MM.1S (cell line): ENCODE results near the gene LTBP1.
A peak's percentile ranks its signal among the peaks of the same experiment; 100 is the strongest.

ENCODE experiments used
- DNase-seq: peaks from one replicate; pipeline ENCODE4 v3.0.0-alpha.2; 2015
- H2AFZ ChIP-seq: fragments of 300-600 bp; sonication (generic); 2 replicates; pipeline ENCODE4 v1.6.0; 2016; ENCODE audit warnings: antibody characterized with exemption, low read length
- H3F3A ChIP-seq: fragments of 300-600 bp; sonication (generic); 2 replicates; pipeline ENCODE4 v1.6.1; 2016; ENCODE audit warnings: mild to moderate bottlenecking, antibody characterized with exemption, low read length, moderate library complexity, mixed read lengths; ENCODE audit not compliant: insufficient read depth
- H3K27ac ChIP-seq: fragments of 300-600 bp; sonication (generic); 2 replicates; pipeline ENCODE4 v1.5.1; 2016; ENCODE audit warnings: mild to moderate bottlenecking, low read length
- H3K27me3 ChIP-seq: fragments of 300-600 bp; sonication (generic); replicated peaks from 2 replicates; pipeline ENCODE4 v1.6.0; 2016; ENCODE audit warnings: low read length; ENCODE audit not compliant: insufficient read depth
- H3K36me3 ChIP-seq: fragments of 300-600 bp; sonication (generic); replicated peaks from 2 replicates; pipeline ENCODE4 v1.6.1; 2016; ENCODE audit warnings: mild to moderate bottlenecking, low read length, mixed read lengths; ENCODE audit not compliant: insufficient read depth
- H3K4me1 ChIP-seq: fragments of 300-600 bp; sonication (generic); 2 replicates; pipeline ENCODE4 v1.6.1; 2016; ENCODE audit warnings: low read length, mixed read lengths
- H3K4me2 ChIP-seq: fragments of 300-600 bp; sonication (generic); 2 replicates; pipeline ENCODE4 v1.6.0; 2016; ENCODE audit warnings: low read depth, low read length
- H3K4me3 ChIP-seq: fragments of 300-600 bp; sonication (generic); 2 replicates; pipeline ENCODE4 v1.5.1; 2016; ENCODE audit warnings: low read length, mixed read lengths
- H3K79me2 ChIP-seq: fragments of 300-600 bp; sonication (generic); 2 replicates; pipeline ENCODE4 v1.6.1; 2016; ENCODE audit warnings: mixed run types, low read length, mixed read lengths
- H3K9ac ChIP-seq: fragments of 300-600 bp; sonication (generic); 2 replicates; pipeline ENCODE4 v1.6.1; 2016; ENCODE audit warnings: low read length, mixed read lengths
- H3K9me2 ChIP-seq: fragments of 300-600 bp; sonication (generic); replicated peaks from 2 replicates; pipeline ENCODE4 v1.6.1; 2016; ENCODE audit warnings: mild to moderate bottlenecking, low read length, mixed read lengths; ENCODE audit not compliant: insufficient read depth
- H3K9me3 ChIP-seq: fragments of 300-600 bp; sonication (generic); replicated peaks from 2 replicates; pipeline ENCODE4 v1.6.1; 2016; ENCODE audit warnings: mild to moderate bottlenecking, low read length, mixed read lengths; ENCODE audit not compliant: insufficient read depth
- H4K20me1 ChIP-seq: fragments of 300-600 bp; sonication (generic); 2 replicates; pipeline ENCODE4 v1.6.1; 2016; ENCODE audit warnings: mild to moderate bottlenecking, low read length, moderate library complexity, mixed read lengths; ENCODE audit not compliant: insufficient read depth
- EZH2 ChIP-seq: fragments of 300-600 bp; sonication (generic); optimal IDR thresholded peaks from 2 replicates; pipeline ENCODE3; 2017; ENCODE audit warnings: low read depth, mild to moderate bottlenecking, antibody characterized with exemption, low read length, mixed read lengths
- EZH2phosphoT487 ChIP-seq: fragments of 300-600 bp; sonication (generic); IDR thresholded peaks from 2 replicates; pipeline ENCODE4 v1.6.1; 2018; ENCODE audit warnings: antibody characterized with exemption, low read length
- TF ChIP-seq, protein P1 (sequence below): fragments of 300-600 bp; sonication (generic); IDR thresholded peaks from 2 replicates; pipeline ENCODE4 v1.5.1; 2016; ENCODE audit warnings: antibody characterized with exemption, low read length, mixed read lengths

The LTBP1 gene

DNA sequence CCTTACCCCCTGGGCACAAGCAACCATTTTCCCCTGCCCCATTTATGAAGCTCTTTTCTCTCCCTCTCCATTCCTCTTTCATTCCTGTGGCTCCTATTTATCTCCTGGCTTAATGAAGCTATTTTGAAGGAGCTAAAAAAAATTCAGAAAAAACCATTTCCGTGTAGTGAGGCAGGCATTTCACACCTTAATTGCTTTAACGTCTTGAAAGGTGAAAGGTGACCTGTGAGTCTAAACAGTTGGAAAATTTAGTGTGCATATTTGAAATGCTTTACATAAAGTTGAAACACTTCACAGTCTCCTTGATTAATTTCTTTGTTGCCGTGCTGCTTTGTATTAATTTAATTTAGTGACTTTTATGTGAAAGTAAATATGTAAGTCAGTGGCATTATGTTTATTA lies 83.6 kb downstream of the LTBP1 start:
- H3K4me3 ChIP-seq: no peak overlapping the region
- no peak for DNase-seq
- H3F3A ChIP-seq: no peaks in the 10 kb centered on the region
- TF ChIP-seq, protein P1, sequence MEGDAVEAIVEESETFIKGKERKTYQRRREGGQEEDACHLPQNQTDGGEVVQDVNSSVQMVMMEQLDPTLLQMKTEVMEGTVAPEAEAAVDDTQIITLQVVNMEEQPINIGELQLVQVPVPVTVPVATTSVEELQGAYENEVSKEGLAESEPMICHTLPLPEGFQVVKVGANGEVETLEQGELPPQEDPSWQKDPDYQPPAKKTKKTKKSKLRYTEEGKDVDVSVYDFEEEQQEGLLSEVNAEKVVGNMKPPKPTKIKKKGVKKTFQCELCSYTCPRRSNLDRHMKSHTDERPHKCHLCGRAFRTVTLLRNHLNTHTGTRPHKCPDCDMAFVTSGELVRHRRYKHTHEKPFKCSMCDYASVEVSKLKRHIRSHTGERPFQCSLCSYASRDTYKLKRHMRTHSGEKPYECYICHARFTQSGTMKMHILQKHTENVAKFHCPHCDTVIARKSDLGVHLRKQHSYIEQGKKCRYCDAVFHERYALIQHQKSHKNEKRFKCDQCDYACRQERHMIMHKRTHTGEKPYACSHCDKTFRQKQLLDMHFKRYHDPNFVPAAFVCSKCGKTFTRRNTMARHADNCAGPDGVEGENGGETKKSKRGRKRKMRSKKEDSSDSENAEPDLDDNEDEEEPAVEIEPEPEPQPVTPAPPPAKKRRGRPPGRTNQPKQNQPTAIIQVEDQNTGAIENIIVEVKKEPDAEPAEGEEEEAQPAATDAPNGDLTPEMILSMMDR: no peak
- H3K4me1 ChIP-seq: no peaks in the 10 kb centered on the region
- H3K79me2 ChIP-seq: no peaks in the 10 kb centered on the region
- H3K4me2 ChIP-seq: no peak overlapping the region
- no peak overlapping the region for H3K9ac ChIP-seq
- H3K27me3 ChIP-seq: no peaks in the 10 kb centered on the region
- no peak overlapping the region for H2AFZ ChIP-seq
- H3K27ac ChIP-seq: no peak overlapping the region
- H4K20me1 ChIP-seq: no peaks in the 10 kb centered on the region
- H3K36me3 ChIP-seq: no peaks in the 10 kb centered on the region
- H3K9me3 ChIP-seq: no peaks in the 10 kb centered on the region
- no peaks in the 10 kb centered on the region for H3K9me2 ChIP-seq

DNA sequence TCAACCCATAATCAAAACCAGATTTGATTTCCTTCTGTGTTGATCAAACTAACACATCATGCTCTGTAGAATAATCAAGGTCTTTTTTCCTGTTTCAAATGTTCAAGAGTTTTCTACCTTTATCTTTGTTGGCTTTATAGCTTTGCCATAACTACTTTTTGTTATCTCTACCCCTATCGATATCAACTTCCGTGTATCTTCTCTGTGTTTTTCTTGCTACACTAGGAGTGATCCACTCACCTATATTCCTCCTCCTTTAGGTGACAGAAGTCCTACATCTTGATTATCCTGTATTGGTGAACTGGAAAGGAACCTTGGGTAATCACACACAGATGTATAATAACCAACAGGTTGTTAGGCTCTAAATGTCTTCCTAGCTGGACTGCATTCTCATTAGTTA lies 85.5 kb downstream of the LTBP1 start:
- H3K27ac ChIP-seq: no peak overlapping the region
- H3K36me3 ChIP-seq: no peaks in the 10 kb centered on the region
- H3K4me2 ChIP-seq: no peak overlapping the region
- H3F3A ChIP-seq: no peaks in the 10 kb centered on the region
- no peaks in the 10 kb centered on the region for H4K20me1 ChIP-seq
- H3K4me1 ChIP-seq: no peaks in the 10 kb centered on the region
- H3K9me3 ChIP-seq: no peaks in the 10 kb centered on the region
- no peaks in the 10 kb centered on the region for H3K9me2 ChIP-seq
- H3K4me3 ChIP-seq: no peak overlapping the region
- H3K27me3 ChIP-seq: no peaks in the 10 kb centered on the region
- no peaks in the 10 kb centered on the region for H3K79me2 ChIP-seq
- H3K9ac ChIP-seq: no peak overlapping the region
- no peak for DNase-seq
- TF ChIP-seq EZH2 (no peak), EZH2phosphoT487 (no peak)
- TF ChIP-seq, protein P1: no peak
- no peak overlapping the region for H2AFZ ChIP-seq

DNA sequence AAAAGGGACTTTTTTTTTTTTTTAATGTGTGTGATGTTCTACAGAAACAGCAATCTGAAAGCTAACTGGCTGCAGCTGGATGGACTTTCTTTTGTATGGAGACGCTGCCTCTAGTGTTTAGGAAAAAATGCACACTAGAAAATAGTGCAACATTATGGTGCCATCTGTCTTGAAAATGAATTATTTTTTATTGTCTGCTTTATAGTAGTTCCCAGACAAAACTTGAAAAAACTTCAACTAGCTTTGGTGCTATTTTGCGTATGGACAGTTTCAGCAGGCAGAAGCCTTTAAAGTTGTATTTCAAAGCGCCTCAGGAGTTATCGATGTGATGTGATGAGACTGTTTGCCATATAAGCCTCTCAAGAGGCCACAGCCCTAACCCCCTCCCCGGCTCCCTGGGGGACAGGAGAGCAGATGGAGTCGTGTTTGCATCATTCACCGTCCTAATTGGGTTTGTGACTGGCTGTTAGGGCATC lies 86.9 kb downstream of the LTBP1 start:
- H3K4me1 ChIP-seq: no peaks in the 10 kb centered on the region
- H3K27me3 ChIP-seq: no peaks in the 10 kb centered on the region
- H3K27ac ChIP-seq: no peak overlapping the region
- no peaks in the 10 kb centered on the region for H3K79me2 ChIP-seq
- H3K36me3 ChIP-seq: no peaks in the 10 kb centered on the region
- no peaks in the 10 kb centered on the region for H4K20me1 ChIP-seq
- no peaks in the 10 kb centered on the region for H3K9me2 ChIP-seq
- H3K9me3 ChIP-seq: no peaks in the 10 kb centered on the region
- no peak overlapping the region for H3K9ac ChIP-seq
- H3K4me2 ChIP-seq: no peak overlapping the region
- H3K4me3 ChIP-seq: no peak overlapping the region
- DNase-seq: peak; percentile 36
- no peak overlapping the region for H2AFZ ChIP-seq
- no peaks in the 10 kb centered on the region for H3F3A ChIP-seq
- TF ChIP-seq, protein P1: peak; percentile 50
- no peak for TF ChIP-seq EZH2phosphoT487
